LNCAP (cell line): ENCODE measurements around the gene TAOK3.

Source experiments
- CTCF ChIP-seq: fragments of 450-650 bp; IDR thresholded peaks from 2 replicates; pipeline ENCODE4 v1.5.1; 2017; ENCODE audit warnings: mild to moderate bottlenecking

TAOK3 gene

GRCh38 chr12:118302053-118302452 is 70.7 kb downstream of the TAOK3 start:
- TF ChIP-seq CTCF: no peak

GRCh38 chr12:118299791-118300460 is 72.8 kb downstream of the TAOK3 start:
- TF ChIP-seq CTCF: no peak

DNA sequence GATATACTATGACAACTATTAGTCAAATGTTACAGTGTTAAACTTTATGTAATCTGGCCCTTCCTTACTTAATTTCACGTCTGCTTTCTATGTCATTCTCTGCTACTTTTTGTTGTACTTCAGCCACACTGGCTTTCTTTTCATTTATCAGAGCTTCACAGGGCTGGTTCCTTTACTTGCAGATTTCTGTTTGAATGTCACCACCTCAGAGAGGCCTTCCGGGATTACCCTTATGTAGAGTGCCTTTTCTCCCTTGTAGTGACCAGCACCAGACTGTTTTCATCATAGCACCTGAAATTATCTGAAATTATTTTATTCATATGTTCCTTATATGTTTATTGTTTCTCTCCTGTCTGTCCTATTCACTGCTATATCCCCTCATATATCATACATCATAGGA is 75.4 kb downstream of the TAOK3 start:
- no peak for TF ChIP-seq CTCF

- no peak for TF ChIP-seq CTCF
These were observed 79.9 kb downstream of the TAOK3 start for GRCh38 chr12:118292836-118293235.

DNA sequence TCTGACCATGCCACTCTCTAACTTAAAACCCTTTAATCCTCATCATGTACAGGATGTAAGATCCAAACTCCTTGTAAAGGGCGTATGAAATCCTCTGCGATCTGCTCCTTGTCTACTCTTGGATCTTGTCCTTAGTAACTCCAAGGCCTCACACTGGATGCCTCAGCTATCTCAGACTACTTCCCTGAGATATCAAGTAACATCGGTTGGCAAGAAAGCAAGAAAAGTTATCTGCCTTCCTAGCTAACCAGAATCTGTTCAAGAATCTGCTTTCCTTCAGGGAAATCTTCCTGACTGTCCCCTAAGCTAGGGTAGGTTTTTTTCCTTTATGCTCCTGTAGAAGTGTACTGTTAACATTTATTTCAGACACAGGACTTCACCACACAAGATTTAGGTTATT is 82.6 kb downstream of the TAOK3 start:
- no peak for TF ChIP-seq CTCF

GRCh38 chr12:118288174-118288573 is 84.5 kb downstream of the TAOK3 start:
- TF ChIP-seq CTCF: no peak

DNA sequence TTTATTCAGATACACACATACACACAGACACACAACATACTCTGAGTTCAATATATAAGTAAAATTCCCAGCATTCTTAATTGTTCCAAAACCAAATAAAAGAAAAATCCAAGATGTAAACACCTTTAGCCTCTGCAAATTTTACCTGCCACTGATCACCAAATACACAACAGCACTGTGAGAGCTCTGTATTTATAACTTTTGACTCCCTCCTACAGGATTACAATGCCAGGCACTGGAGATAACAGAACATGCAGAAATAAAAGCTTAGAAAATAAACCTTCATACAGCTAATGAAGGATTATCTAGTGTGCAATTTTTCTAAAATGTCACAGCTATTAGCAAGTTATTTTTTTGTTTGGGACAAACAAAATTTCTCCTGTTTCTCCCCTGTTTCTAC is 85.0 kb downstream of the TAOK3 start:
- TF ChIP-seq CTCF: no peak

GRCh38 chr12:118282767-118283166 is 89.9 kb downstream of the TAOK3 start:
- no peak for TF ChIP-seq CTCF
